Motor neuron (in vitro differentiated cells): ENCODE data around the gene PDHX. TPM values are rescaled to one million over a fixed set of nuclear protein-coding genes. Genes with fewer than 3 reads are reported as not detected.
"Not testable (repeated sequence)": the region's sequence is repeated elsewhere in the genome, so short reads cannot be mapped to it uniquely, and the experiment has no call there.

ENCODE experiments used
- ATAC-seq, 8 experiments: fragments of 200-7000 bp; cut with Tn5 transposase; replicated peaks in 6 of 8; 2 replicates each; pipeline ENCODE4 v1.8.0; 2021; ENCODE audit warnings: mild to moderate bottlenecking in 8 of 8, moderate library complexity in 8 of 8
- H3K27ac ChIP-seq, 2 donors: fragments of 250-450 bp; sonication (Bioruptor Pico); 2 replicates each; pipeline ENCODE4 v1.9.0; 2021; ENCODE audit warnings: antibody characterized with exemption in 2 of 2, mild to moderate bottlenecking in 2 of 2, moderate library complexity in 1 of 2
- H3K4me1 ChIP-seq, 2 donors: fragments of 250-450 bp; sonication (Bioruptor Pico); replicated peaks in 1 of 2; 2 replicates each; pipeline ENCODE4 v1.6.1; 2021; ENCODE audit warnings: antibody characterized with exemption in 2 of 2, mild to moderate bottlenecking in 2 of 2, moderate library complexity in 1 of 2
- H3K4me3 ChIP-seq, 5 donors: fragments of 250-450 bp; sonication (Bioruptor Pico); 2 replicates each; pipeline ENCODE4 v1.9.0; 2021; ENCODE audit warnings: antibody characterized with exemption in 5 of 5, mild to moderate bottlenecking in 5 of 5, moderate library complexity in 4 of 5
- WGBS, 10 experiments: fragments of 450-650 bp; shearing (Covaris generic); methylation state at CpG; one replicate each; pipeline ENCODE4 v1.0.0; 2022; 5-methylcytosine and 5-hydroxymethylcytosine counted together
- in situ Hi-C, 9 experiments: fragments of 400-800 bp; cut with MboI; loops; one replicate each; pipeline ENCODE4 v1.15.0; 2021; ENCODE audit warnings: low sequenced_read_pairs in 9 of 9, low pct_unique_long_range_greater_than_20kb in 2 of 9; ENCODE audit not compliant: unreplicated experiment in 9 of 9
- total RNA-seq, 8 experiments: library from RNA; unstranded; fragments of 300-600 nt; gene quantifications; 2 replicates each; pipeline versions ENCODE4 v1.2.3 to v1.2.4, GENCODE V29; 2022

PDHX gene
- total RNA-seq, 8 experiments from 2014 or later: 31.1 to 64.1 (median 48.1) TPM

DNA sequence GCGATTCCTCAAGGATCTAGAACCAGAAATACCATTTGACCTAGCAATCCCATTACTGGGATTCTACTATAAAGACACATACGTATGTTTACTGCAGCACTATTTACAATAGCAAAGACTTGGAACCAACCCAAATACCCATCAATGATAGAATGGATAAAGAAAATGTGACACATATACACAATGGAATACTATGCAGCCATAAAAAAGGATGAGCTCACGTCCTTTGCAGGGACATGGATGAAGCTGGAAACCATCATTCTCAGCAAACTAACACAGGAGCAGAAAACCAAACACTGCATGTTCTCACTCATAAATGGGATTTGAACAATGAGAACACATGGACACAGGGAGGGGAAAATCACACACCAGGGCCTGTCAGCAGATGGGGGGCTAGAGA is 20.2 kb upstream of the PDHX start:
- 90 to 100% (median 100%) methylated on average over 1 to 2 of the region's 3 CpGs; no CpG with 5 or more reads in 3 of the 10 experiments for WGBS, 10 experiments
- not testable (repeated sequence) for ATAC-seq, H3K27ac ChIP-seq, H3K4me1 ChIP-seq, H3K4me3 ChIP-seq
- in situ Hi-C loops: loop anchor here in 4 of 9 experiments (10.0 to 25.0 kb wide), 2 partner anchors 309 to 311 kb away; no protein-coding TSS in a partner anchor

DNA sequence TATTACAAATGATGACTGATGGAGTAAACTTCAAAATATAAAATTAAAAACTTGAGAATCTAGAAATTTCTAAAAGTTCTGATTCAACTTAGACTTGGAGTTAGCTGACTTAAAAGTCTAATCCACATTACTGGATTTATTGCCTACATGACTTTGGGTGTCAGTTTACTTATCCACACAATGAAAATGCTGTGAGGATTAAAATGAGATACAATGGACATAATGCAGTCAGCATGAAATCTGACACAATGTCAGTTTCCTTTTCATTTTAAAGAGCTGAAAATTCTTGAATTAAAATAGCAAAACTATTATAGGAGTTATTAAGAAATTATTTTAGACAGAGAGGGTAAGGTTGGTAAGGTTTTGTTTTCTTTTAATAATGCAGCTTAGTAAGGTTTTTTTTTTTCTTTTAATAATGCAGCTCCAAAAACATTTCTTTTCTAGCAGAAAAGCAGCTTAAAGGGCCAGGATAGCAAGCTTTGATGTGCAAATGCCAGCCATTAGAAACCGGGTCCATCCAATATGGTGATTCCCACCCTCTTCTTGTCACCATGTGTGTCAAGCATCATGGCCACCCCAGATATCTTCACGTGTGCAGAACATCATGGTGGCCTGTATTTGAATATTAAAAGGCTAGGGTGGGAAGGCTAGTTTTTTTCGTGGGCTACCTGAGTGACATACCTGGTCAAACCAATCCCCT is 19.1 kb upstream of the PDHX start:
- Histone ChIP-seq H3K4me3 (no peak overlapping the region), H3K27ac (no peak overlapping the region), H3K4me1 (no peaks in the 10 kb centered on the region)
- WGBS, 10 experiments: 0 to 100% (median 86%) methylated on average over 1 to 3 of the region's 3 CpGs; no CpG with 5 or more reads in 1 of the 10 experiments
- in situ Hi-C loops: loop anchor here in 4 of 9 experiments (10.0 to 25.0 kb wide), 2 partner anchors 310 to 313 kb away; no protein-coding TSS in a partner anchor
- ATAC-seq: no peak

DNA sequence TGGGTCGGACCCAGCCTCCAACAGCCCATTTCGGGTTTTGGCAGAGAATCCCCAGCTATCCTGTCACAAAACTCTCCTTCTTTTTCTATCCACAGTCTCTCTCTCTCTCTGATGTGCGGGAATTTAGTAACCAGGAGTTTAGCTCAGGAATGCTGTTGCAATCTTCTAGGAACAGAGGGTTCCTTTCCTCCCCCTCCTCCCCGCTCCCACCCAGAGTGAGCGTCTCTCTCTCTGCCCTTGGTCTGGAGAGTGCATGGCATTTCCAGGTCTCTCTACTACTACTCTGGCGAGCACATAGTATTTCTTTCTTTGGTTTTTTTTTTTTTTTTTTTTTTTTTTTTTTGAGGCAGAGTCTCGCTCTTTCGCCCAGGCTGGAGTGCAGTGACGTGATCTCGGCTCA is 17.9 kb upstream of the PDHX start:
- in situ Hi-C loops: loop anchor here in 4 of 9 experiments (10.0 to 25.0 kb wide), 2 partner anchors 311 to 314 kb away; no protein-coding TSS in a partner anchor
- Histone ChIP-seq H3K4me3 (no peak overlapping the region), H3K4me1 (no peaks in the 10 kb centered on the region), H3K27ac (no peak overlapping the region)
- 60 to 100% (median 88%) methylated on average over 1 to 8 of the region's 10 CpGs; no CpG with 5 or more reads in 2 of the 10 experiments for WGBS, 10 experiments
- no peak for ATAC-seq

DNA sequence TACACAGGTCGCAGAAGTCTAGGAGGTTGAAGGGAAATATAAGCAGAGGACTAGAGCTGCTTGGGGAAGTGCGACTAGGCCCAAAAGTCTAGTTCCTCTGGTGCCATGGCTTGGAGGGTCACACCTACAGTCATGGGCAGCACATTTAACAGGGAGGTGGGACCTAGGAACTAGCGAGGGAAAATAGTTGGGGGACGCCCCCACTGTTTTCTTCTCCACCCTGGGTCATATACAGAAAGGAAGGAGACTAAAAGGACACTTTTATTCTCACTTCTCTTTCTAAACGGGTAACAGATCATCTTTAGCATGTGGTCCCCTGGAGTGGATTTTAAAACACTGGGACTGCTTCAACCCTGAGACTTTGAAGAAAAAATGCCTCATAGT is 16.8 kb upstream of the PDHX start:
- in situ Hi-C loops: loop anchor here in 4 of 9 experiments (10.0 to 25.0 kb wide), 2 partner anchors 312 to 315 kb away; no protein-coding TSS in a partner anchor
- WGBS, 10 experiments: 78 to 100% (median 91%) methylated on average over 1 to 4 of the region's 5 CpGs
- no peak for ATAC-seq
- no peak overlapping the region for H3K4me3 ChIP-seq
- H3K4me1 ChIP-seq: no peaks in the 10 kb centered on the region
- no peak overlapping the region for H3K27ac ChIP-seq

DNA sequence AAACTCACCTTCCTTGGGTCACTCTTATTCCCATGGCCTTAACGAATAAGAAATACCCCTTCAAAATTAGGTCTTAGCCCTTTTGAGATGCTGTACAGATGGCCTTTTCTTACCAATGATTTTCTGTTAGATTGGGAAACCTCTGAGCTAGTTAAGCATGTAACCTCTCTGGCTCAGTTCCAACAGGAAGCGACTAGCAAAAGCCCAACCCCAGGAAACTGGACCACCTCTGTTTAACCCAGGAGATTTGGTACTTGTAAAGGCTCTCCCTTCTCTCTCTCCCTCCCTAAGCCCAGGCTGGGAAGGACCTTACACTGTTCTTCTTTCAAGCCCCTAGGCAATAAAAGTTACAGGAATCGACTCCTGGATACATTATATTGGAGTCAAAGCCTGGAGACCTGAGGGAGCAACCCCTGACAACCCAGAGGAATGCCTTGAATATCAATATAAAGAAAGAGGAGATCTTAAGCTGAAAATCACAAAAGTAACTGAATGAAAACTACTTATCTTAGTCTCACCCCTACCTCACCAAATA is 11.9 kb upstream of the PDHX start:
- peak in 1 of 8 experiments; percentile 77 for ATAC-seq
- Histone ChIP-seq H3K4me1 (no peaks in the 10 kb centered on the region), H3K27ac (no peak overlapping the region), H3K4me3 (no peak overlapping the region)
- in situ Hi-C loops: no loop called here
- WGBS, 10 experiments: 63 to 100% (median 88%) methylated on average over 1 to 3 of the region's 3 CpGs; no CpG with 5 or more reads in 2 of the 10 experiments

DNA sequence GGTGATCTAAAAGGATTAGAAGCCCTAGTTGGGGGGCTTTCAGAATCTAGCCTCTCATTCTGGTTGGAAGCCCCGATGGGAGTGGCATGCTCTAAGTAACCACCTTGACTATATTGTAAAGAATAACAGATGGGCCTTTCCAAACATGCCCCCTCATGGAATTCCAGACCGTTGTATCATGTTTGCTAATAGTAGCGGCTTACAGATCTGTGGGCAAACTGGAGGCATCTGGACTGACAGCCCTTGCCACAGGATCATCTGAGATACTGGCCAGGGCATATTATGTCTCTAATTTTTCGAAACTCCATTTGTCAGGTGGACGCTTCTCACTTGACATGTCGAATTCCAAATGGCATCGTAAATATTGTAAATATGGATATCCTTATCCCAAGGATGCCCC is 10.8 kb upstream of the PDHX start:
- in situ Hi-C loops: no loop called here
- WGBS, 10 experiments: 83 to 96% (median 88%) methylated on average over 1 to 7 of the region's 7 CpGs
- Histone ChIP-seq H3K4me1 (no peaks in the 10 kb centered on the region), H3K4me3 (no peak overlapping the region), H3K27ac (no peak overlapping the region)
- no peak for ATAC-seq

DNA sequence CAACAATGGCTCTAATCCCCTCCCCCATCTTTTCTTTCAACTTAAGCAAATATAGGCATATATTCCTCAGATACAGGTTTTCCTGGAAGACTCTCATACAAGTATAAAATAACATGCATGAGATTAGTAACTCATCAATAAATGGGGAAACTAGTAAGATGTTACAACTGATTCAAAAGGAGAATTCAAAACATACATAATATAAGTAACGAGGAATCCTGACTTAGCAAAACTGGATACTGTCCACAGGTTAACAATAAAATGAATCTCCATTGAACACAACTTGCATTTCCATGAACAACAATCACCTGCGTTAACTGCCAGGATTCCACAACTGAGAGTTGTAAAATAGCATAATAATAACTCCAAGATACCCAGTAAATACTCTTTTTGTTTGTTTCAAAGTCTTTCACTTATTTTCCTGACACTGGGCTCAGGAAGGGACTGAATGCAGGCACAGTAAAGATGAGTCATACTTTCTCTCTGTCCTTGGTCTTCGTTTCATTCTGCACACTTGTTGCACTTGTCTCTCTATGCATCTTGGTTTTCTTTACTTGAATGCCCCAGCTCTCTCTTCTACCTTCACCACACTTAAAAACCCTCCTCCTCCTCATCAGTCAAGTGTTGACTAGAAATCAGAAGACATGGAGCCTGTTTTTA is 8.4 kb upstream of the PDHX start:
- in situ Hi-C loops: no loop called here
- ATAC-seq: peak in 6 of 8 experiments; percentile 29 to 72 (median 55)
- Histone ChIP-seq H3K4me1 (no peaks in the 10 kb centered on the region), H3K4me3 (no peak overlapping the region), H3K27ac (no peak overlapping the region)
- WGBS, 10 experiments: 42 to 100% (median 86%) methylated on average over 1 to 3 of the region's 3 CpGs

DNA sequence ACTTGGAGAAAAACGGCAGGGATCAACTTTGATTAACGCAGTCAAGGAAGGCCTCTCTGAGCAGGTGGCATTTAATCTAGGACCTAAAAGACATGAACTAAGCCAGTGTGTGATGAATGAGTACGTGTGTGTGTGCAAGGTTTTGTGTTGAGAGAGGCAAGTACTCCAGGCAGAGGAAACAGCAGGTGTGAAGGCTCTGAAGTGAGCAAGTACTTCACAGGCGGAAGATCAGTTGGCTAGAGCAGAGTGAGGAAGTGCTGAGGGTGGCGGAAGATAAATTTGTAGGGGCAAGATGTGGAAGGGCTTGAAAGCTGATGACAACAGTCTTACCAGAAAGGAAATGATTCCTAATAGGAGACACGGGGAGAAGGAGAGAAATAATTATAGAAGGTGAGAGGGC is 7.0 kb upstream of the PDHX start:
- H3K4me3 ChIP-seq: no peak overlapping the region
- WGBS, 10 experiments: 63 to 94% (median 82%) methylated on average over 1 to 6 of the region's 6 CpGs
- in situ Hi-C loops: no loop called here
- ATAC-seq: no peak
- no peaks in the 10 kb centered on the region for H3K4me1 ChIP-seq
- H3K27ac ChIP-seq: no peak overlapping the region

DNA sequence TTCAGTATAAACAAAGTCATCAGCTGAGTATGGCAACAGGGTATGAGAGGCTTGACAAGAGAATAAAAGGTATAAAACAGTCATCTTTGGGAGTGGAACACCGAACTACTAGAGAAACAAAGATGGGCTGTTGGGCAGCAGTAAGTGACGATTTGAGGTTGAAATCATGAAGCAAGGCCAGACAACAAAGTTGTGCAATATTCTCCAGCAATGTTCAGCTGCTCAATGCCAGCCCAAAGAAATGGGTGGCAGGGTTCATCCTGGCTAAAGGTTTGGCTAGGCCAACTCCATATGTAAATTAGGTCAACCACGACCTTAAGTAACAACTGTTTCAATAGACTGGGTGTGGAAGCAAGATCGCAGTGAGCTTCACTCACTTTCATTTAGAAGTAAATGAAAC is 6.5 kb upstream of the PDHX start:
- 38 to 100% (median 83%) methylated on average over 1 to 4 of the region's 4 CpGs; no CpG with 5 or more reads in 1 of the 10 experiments for WGBS, 10 experiments

DNA sequence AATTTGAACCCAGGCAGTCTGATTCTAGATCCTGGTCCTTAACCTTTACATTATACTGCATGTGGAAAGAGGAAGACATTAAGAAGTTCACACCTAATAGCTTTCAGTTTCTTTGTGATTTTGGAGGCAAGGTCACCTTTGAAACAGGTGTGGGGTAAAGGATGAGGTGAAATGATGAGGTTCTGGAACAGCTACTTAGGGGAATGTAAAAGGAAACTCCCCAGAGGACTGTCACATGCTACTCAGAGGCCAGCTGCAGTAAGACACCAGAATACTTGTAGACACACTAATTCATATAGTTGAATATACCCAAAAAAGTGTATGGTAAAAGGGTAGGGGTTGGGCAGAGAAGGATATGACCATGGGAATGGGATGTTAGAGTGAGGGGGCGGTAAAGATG is 5.6 kb upstream of the PDHX start:
- peaks cover 2 to 6% of the 10 kb centered on the region in 2 donors for H3K4me1 ChIP-seq
- 90 to 100% (median 100%) methylated on average over 1 of the region's 1 CpG; no CpG with 5 or more reads in 1 of the 10 experiments for WGBS, 10 experiments
- no peak overlapping the region for H3K27ac ChIP-seq
- ATAC-seq: no peak
- H3K4me3 ChIP-seq: no peak overlapping the region
- in situ Hi-C loops: no loop called here

More for the DNA sequence above, 6.5 kb upstream of the PDHX start:
- Histone ChIP-seq H3K27ac (no peak overlapping the region), H3K4me1 (peaks cover under 1 to 4% of the 10 kb centered on the region in 2 donors), H3K4me3 (no peak overlapping the region)
- in situ Hi-C loops: no loop called here
- ATAC-seq: no peak

DNA sequence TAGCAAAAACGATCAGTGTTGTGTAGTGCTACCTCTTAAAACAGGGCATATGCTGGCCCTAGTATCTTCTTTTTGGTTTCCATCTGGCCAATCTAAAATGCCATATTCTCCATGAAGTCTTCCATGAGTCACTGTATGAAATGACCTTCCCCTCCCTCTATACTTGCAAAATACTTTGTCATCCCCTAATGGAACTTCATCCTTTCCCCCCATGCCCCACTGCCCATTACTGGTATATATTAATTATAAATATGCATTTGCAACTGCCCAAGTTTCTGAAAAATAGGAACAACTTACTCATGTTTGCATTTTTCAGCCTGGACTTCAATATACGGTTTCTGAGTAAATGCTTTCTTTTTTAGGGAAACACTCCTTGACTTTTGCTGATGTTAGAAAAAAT is 4.7 kb upstream of the PDHX start:
- no peak for ATAC-seq

DNA sequence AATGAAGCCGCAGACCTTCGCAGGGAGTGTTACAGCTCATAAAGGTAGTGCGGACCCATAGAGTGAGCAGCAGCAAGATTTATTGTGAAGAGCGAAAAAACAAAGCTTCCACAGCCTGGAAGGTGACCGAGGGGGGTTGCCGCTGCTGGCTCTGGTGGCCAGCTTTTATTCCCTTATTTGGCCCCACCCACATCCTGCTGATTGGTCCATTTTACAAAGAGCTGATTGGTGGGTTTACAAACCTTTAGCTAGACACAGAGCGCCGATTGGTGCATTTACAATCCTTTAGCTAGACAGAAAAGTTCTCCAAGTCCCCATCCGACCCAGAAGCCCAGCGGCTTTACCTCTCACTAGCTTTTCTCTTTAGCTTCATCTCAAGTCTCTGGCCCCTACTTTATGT is 2.9 kb upstream of the PDHX start:
- ATAC-seq: not testable (repeated sequence)

More for the DNA sequence above, 4.7 kb upstream of the PDHX start:
- in situ Hi-C loops: no loop called here
- H3K4me3 ChIP-seq: no peak overlapping the region
- 0 to 100% (median 87%) methylated on average over 1 to 2 of the region's 2 CpGs for WGBS, 10 experiments
- H3K4me1 ChIP-seq: peaks cover 2 to 6% of the 10 kb centered on the region in 2 donors
- H3K27ac ChIP-seq: no peak overlapping the region

More for the DNA sequence above, 2.9 kb upstream of the PDHX start:
- WGBS, 10 experiments: 97 to 100% (median 100%) methylated on average over 2 to 8 of the region's 10 CpGs; no CpG with 5 or more reads in 4 of the 10 experiments
- H3K4me1 ChIP-seq: peaks cover 2 to 20% of the 10 kb centered on the region in 2 donors
- in situ Hi-C loops, H3K4me3 ChIP-seq, H3K27ac ChIP-seq: not testable (repeated sequence)
